ENCODE measurements around the gene TMEM127. TPM values are rescaled to one million over a fixed set of nuclear protein-coding genes. Genes with fewer than 3 reads are reported as not detected.

Gene TMEM127
- total RNA-seq, 1 experiment from 2014 or later = 25.3 TPM

GRCh38 chr2:96262306-96262705 lies 3.5 kb downstream of the TMEM127 start:
- Histone ChIP-seq H3K79me2 (ENCODE audit: insufficient read depth, low read length) (peaks cover 79% of the 10 kb centered on the region), H3K27me3 (ENCODE audit: insufficient read depth, low read length) (no peaks in the 10 kb centered on the region), H3K36me3 (ENCODE audit: control insufficient read depth in 1 of 2, insufficient read depth in 2 of 2, low read length in 2 of 2) (peaks cover 0 to 8% of the 10 kb centered on the region in 2 experiments; a peak in 1 of 4 replicates), H3K27ac (ENCODE audit: low read depth, low read length) (no peak overlapping the region), H3K4me1 (ENCODE audit: control insufficient read depth in 1 of 2, insufficient read depth in 2 of 2, low read length in 2 of 2) (peaks cover 33 to 53% of the 10 kb centered on the region in 2 experiments), H2AFZ (ENCODE audit: low read depth, low read length, poor library complexity, severe bottlenecking) (no peak overlapping the region), H3K9me2 (ENCODE audit: insufficient read depth) (no peaks in the 10 kb centered on the region), H3K9ac (ENCODE audit: low read length) (no peak overlapping the region), H3K4me3 (replicated peaks in 1 of 2; ENCODE audit: low read depth in 1 of 2, low read length in 2 of 2) (no peak overlapping the region), H4K20me1 (ENCODE audit: insufficient read depth) (no peaks in the 10 kb centered on the region), H3K9me3 (ENCODE audit: control insufficient read depth in 1 of 2, insufficient read depth in 1 of 2, low read depth in 1 of 2, low read length in 2 of 2) (no peaks in the 10 kb centered on the region), H3K4me2 (ENCODE audit: low read length) (no peak overlapping the region)
- no peak for ATAC-seq
- TF ChIP-seq ATF3 (IDR thresholded peaks at IDR 0.05) (no peak), CBX3 (IDR thresholded peaks at IDR 0.05; ENCODE audit: low read depth) (no peak), POLR2AphosphoS5 (IDR thresholded peaks at IDR 0.05; ENCODE audit: low read depth, low read length) (no peak), ZNF274 (IDR thresholded peaks at IDR 0.05; ENCODE audit: low read depth, low read length) (no peak), FOSL1 (IDR thresholded peaks at IDR 0.05; ENCODE audit: low read depth) (no peak), POLR2A (IDR thresholded peaks at IDR 0.05; ENCODE audit: borderline replicate concordance, extremely low read depth, insufficient read depth, insufficient read length) (no peak), JUND (IDR thresholded peaks at IDR 0.05) (no peak), SIN3A (IDR thresholded peaks at IDR 0.05; ENCODE audit: low read depth) (no peak), RAD21 (IDR thresholded peaks at IDR 0.05; ENCODE audit: low read depth) (no peak), EZH2 (IDR thresholded peaks at IDR 0.05) (no peak), CEBPB (IDR thresholded peaks at IDR 0.05; ENCODE audit: low read depth) (no peak), REST (IDR thresholded peaks at IDR 0.05; ENCODE audit: low read depth) (no peak), TCF7L2 (IDR thresholded peaks at IDR 0.05; ENCODE audit: borderline replicate concordance, extremely low read depth, insufficient read depth, insufficient read length) (no peak), EGR1 (IDR thresholded peaks at IDR 0.05; ENCODE audit: low read depth) (no peak)
- no TSS peak for BruUV-seq (replicated peaks)
- ChIA-PET CTCF (interaction anchor here (3.4 kb wide), 1 partner anchor 270 kb away, joined by 25 read pairs; the partner anchor contains the start of gene ANKRD36C), POLR2A (no interaction called here), RAD21 (ENCODE audit: low non-redundant PET in 1 of 2, low total read pairs in 2 of 2, uncharacterized antibody in 2 of 2, unreplicated experiment in 2 of 2) (no interaction called here)
- intact Hi-C loops (cut with micrococcal nuclease) = no loop called here
- DNase-seq (ENCODE audit: low read depth, low spot score) = no peak

All from HCT116 (cell line).